Loucy (cell line): ENCODE results near the gene TMBIM4.

Experiments
- CTCF ChIP-seq: fragments of 200-600 bp; sonication (generic); conservative IDR thresholded peaks from 2 replicates; pipeline ENCODE4 v1.5.1; 2014; ENCODE audit warnings: mild to moderate bottlenecking, antibody characterized with exemption, low read length
- EZH2phosphoT487 ChIP-seq: fragments of 200-600 bp; IDR thresholded peaks from 2 replicates; pipeline ENCODE4 v1.6.1; 2018; ENCODE audit warnings: antibody characterized with exemption, mild to moderate bottlenecking, moderate library complexity, borderline replicate concordance

GRCh38 chr12:66217342-66217917 is 47.6 kb upstream of the TMBIM4 start:
- TF ChIP-seq EZH2phosphoT487 (no peak), CTCF (no peak)
